NCI-H1694 (cell line): Measurements from ENCODE around the gene CEBPB.

Source experiments
- DNase-seq: peaks from one replicate; lab custom pipeline; 2025; lab: John Stamatoyannopoulos, UW

The CEBPB gene

DNA sequence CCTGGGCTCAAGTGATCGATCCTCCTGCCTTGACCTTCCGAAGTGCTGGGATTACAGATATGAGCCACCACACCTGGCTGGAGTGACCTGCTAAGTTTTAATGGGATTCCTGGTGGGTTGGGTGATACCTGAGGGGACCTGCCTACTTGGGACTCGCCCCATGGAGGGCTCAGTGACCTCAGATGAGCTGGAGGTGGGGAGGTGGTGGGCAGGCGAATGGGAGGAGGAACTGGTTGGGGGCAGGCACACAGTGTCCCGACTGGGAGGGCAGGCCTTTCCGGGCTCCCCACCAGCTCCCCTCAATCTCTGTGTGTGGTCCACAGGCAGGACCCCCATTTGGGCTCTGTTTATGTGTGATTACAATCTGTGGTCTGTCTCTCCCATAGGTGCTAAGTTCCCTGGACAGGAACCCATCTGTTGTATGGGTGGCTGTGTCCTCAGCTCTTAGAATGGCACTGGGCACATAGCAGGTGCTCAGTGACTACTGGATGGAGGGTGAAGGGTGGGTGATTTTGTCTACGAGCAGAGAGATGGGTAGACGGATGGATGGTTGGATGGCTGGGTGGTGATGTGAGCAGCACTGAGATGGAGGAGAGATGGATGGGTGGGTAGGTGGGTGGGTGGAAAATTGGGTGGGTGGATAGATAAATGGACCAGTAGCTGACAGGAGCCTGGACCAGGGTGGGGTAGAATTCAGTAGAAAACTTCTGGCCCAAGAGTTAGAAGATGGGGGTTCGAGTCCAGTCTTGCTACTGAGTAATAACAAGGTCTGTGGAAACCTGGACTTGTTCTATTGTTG lies 23.8 kb downstream of the CEBPB start:
- no peak for DNase-seq

DNA sequence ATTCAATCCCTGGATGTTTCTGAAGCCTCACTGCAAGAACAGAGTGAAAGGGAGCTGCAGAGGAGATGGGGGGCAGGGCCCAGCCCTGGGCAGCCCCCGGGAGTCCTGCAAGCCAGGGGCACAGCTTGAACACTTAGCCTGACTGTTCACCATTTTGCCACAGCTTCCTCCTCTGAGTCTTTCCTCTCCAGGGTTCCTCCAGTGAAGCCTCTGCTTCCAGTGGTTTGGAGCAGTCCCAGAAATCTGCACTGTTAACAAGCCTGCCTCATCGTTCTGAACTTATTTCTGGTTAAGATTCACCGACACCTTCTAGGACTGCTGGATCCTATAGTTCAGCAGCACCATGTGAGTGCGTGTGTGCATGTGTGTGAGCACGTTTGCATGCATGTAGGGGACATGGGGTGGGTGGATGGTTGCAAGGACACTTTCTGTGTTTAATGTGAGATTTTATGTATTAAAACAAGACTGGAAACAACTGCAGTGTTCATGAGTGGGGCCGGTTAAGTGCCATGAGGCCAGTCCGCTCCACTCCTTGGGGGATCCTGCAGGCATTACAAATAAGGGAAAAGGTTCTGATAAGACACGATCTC lies 24.6 kb downstream of the CEBPB start:
- DNase-seq, result no peak

DNA sequence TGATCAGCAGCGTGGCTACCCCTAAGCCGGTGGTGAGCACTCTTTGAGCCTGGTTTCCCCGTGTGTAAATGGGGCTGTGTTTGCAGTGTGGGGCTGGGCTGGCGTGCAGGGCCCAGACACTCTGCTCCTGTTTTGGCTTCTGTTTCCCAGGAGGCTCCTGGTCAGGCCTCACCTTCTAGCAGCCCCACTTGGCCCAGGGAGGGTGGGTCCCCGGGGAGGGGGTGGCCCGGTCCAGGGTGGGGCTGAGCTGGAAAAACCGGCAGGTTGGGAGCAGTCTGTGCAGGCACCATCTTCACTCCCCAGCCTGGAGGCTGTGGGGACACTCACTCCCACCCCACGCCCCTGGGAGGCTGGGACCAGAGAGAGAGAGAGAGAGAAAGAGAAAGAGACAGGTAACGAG lies 25.3 kb downstream of the CEBPB start:
- no peak for DNase-seq

DNA sequence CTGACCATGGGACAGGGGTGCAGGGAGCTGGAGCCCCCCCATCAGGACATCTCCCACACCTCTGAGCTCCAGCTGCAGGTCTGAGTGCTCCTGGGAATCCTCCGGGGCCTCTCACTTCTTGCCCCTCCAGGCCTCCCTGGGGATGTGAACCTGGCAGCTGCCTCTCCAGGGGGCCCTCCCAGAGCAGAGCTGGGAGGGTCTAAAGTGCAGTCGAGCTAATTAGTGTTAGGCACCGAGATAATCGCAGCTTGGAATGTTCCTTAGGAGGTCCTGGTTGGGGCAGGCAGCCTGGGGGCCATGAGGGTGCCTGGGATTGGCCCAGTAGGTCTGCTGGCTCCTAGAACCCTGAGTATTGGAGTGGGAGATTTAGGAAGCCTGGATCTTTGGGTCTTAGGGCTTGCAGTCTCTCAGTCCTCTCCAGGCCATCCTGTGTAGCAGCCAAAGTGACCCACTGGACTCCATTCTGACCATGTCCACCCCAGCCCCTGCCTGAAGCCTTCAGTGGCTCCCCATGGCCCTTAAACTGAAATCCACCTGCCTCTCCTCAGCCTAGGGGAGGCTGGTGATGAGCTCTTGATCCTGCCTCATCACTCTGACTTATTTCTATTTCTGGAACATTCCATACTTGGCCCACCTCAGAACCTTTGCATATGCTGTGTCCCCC lies 26.0 kb downstream of the CEBPB start:
- no peak for DNase-seq

DNA sequence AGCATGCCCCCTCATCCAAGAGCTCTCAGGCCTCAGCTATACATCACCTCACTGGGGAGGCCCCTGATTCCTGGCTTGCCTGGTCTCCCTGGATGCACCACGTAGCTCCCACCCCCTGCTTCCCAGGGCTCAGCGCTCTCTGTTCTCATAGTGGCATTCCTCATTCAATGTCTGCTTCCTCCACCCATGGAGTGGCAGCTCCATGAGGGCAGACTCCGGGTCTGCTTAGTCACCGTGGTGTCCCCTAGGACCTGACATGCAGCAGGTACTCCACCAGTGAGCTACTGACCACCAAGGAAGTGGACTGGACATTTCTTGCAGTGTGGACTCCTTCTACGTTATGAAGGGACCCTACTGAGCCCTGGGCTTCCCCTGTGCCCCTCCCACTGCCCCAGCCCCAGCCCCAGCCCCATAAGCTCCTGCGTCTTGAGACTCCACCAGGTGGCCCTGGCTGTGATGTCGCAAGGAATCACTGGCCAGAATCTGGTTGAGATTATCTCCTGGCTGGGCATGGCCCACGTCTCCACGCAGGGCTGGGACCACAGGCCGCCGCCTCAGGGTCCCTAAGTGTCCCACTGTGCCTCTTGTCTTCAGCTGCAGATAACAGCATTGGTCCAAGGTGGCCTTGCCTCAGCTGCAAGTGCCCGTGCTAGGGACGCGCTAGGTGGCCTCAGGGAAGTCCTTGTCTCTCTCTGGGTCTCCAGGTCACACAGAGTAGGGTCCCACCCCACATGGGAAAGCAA lies 26.7 kb downstream of the CEBPB start:
- DNase-seq, result no peak

DNA sequence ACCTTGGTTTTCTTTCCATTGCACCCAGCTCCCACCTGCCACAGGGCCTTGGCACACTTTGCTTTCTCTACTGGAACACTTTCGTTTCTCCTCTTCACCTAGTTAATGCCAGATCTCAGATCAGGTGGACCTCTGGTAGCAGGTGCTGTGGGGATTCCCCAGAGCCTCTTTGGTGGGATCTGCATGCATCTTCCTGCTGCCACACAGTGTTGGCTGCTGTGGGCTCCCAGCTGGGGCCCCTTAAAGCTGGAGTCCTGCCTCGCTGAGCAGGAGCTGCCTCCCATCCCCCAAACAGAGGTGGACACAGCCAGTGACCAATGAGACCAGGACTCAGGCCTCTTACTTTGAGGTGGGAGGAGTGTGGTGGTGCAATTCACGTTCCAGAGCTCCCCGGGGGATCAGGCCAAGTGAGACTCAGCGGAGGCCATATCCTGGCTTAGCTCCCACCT lies 28.4 kb downstream of the CEBPB start:
- no peak for DNase-seq

DNA sequence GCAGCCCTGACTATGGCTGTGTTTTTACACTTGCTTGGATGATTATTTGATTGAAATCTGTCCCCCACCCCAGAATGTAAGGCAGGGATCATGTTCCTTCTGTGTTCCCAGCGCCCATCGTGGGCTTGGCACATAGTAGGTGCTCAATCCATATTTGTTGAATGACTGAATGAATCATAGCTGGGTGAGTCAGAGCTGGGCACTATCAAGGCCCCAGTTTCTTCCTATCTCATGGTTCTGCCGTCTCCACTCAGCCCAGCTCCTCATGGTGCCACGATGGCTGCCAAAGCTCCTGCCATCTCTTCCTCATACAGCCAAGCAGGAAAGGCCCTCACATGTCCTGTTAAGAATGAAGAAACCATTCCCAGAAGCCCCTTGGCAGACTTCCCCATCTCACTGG lies 29.0 kb downstream of the CEBPB start:
- DNase-seq, result no peak

DNA sequence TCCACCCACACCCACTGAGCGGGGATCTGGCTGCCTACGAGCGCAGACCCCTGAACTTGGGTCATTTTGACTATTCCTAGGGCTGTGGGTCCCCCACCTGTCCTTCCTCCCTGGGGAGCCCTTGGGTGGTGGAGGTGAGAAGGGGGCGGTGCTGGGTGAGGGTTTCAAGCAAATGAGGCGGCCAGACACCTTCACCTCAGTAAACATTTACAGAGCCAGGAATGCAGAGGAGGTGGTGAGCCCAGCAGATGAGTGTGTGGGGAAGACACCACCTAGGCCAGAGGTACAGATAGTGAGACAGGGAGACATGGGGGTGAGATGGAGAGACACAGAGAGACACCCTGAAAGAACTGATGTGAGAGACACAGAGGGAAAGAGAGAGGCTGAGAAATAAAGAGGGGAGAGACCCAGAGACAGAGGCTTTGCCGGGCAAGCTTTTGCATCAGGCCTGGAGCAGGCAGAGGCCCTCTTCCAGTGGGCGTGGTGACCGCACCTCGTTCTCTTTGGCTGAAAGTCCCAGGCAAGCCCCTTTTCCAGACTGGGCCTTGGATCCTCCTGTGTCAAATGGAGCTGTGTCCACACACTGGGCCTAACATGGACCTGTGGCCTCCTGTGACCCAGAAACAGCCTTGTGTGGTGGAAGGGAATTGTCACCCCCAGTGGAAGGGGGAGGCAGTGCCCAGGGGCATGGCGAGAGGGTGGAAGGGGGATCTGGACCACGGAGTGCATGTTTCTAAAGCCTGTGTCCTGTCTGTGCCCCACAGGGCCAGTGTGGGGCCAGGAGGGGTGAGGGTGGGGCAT lies 29.7 kb downstream of the CEBPB start:
- no peak for DNase-seq

DNA sequence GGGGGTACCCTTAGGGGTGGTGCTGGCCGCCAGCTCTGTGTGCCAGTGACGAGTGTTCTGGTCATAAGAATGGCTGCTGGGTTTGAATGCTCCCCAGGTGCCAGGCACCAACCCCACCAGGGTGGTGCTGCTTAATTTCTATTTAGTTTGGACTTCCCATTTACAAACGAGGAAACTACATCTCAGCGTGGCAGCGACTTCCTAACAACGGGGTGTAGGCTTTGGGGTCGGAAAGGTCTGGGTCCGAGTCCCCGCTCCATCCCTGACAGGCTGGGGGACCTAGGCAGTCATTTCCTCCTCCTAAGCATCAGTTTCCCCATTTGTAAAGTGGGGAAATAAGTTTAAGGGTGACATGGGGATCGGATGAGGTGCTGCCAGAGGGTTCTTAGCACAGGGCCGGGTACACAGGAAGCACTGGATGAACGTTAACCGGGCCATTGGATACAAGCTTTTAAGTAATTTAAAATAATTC lies 30.3 kb downstream of the CEBPB start:
- DNase-seq, result no peak

DNA sequence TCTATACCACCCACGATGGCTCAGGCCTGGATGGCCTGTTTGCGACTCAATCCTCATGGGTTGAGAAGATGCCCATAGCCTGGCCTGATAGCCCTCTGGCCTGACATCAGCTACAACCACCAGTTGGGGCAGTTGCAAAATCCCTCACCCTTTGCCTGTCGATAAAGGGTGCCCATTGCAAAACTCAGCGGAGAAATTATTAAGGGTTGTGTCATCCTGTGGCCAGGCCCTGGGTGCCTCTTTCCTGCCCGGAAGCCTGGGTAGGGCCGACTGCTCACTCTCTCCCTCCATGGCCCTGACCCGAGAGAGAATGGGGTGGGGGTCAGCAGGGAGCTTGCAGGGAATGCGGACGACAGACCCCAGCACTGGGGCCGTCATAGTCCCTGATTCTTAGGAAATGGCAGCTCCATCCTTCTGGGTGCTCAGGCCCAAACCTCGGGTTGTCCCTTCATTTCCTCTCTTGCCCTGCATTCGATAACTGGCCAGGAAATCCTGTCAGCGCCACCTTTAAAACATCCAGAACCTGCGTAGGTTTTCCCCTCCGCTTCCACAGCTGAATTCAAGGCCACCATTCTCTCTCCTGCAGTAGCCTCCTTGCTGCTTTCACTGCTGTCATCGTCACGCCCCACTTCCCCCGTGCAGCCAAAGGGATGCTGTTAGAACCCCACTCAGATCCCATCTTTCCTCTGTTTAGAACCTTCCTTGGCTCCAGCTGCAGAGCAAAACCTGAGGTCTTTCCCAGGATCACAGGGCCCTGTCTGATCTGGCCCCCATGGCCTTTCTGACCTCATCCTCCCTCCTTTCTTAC lies 31.1 kb downstream of the CEBPB start:
- DNase-seq, result no peak

DNA sequence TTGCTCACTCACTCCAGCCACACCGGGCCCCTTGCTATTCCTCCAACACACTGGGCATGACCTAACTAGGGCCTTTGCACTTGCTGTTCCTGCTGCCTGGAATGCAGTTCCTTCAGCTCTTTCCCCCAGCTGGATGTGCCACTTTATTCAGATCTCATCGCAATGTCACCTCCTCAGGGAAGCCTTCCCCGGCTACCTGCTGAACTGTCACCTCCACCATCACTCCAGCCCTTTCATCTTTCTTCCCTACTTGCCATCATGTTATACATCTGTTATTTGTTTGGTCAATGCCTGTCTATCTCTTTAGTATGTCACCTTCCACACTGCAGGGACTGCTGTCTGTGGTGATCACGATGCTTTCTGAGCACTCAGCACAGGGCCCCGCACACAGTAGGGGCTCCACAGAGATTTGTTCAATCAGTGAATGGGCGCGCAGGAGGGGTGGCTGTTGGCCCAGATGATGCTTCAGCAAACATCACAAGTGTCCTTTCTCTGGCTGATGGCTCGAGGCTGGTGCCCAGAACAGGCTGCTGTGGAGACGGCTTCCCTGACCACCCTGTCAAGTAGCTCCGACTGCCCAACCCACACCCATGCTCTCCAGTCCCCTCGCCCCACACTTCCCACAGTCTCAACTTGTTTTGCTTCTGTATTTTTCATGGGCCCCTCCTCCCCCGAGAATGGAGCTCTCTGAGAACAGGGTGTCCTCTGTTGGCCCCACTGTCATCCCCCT lies 31.8 kb downstream of the CEBPB start:
- DNase-seq, result no peak

DNA sequence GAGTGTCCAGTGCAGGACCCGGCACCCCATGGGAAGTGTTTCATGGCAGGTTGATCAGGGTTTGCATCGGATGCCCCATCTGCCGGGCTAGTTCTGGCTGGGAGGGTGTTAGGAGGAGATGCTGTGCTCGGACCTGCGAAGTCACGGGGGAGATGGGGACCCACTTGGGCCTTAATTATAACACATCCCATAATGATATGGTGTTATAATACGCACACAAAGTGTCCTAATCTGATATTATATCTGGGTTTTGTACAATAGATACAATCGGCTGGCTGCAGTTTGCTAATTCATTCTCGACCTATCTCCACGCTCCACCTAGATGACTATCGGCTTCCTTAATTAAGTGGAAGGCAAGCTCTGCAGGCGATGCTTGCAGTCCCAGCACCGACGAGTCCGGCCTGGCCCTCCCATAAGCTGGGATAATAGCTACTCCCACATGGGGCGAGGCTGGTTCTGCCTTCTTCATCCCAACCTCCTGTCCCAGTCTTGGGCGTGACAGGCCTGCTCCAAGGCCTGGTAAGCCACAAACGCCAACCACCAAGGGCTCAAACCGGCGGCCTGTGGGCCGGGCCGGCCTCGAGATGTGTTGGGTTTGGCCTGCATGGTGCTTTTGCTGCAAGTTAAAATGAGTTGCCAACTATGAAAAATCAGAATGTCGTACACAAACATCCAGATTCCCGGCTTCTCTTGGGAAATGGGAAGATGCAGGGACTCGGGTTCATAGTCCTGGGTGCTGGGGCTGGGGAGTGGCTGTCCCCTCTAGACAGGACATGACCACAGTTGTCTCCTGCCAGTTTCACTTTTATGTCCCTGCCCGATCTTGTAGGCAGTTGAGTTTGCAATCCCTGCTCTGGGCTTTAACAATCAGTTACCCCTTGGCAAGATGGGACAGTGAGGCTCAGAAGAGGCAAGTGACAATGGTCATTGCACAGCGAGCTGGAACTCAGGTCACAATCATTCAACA lies 32.7 kb downstream of the CEBPB start:
- DNase-seq, result no peak

DNA sequence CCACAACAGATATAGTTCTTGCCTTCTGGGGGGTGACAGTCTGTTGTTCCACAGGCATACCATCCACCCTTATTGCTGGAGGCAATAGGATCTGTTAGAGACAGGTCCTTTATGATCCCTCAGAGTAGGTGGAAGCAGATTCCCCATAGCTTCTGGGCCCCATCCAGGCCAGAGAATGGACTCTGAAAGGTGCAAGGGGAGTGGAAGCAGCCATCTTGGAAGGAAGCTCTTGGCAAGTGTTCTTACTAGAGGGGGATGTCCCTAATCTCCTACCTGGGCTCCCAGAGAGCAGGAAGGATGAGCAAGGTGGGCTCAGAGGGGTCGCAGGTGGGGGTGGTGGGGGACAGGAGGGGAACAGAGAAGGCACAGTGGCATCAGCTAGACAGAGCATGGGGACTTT lies 33.4 kb downstream of the CEBPB start:
- no peak for DNase-seq

DNA sequence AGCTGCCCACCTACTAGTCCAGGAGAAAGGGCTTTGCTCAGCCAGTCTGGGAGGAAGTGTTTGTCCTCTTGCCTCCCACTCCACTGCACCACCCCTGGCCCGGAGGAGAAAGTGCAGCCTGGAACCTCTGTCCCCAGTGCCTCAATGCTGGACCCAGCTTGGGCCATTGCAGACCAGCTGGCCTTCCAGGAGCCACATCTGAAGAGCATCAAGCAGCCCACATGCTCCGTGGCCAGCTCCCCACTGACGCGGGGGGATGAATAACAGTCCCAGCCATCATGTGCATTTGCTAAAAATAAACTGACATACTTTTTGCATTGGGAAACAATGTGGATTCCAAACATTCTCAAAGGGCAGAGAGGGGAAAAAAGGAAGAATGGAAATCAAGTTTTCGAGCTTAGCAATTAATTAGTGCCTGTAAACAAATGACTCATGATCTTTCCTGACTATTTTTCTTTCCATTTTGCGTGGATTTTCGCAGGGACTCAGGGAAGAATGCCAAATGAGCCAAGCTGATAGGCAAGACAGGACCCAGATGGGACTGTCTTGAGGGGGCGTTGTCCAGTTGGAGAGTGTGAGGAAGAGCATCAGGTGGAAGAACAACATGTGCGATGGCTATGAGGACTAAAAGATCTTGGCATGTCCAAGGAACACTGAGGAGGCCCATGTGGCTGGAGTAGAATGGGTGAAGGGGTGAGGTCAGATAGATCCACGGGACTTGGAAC lies 34.1 kb downstream of the CEBPB start:
- DNase-seq, result no peak

DNA sequence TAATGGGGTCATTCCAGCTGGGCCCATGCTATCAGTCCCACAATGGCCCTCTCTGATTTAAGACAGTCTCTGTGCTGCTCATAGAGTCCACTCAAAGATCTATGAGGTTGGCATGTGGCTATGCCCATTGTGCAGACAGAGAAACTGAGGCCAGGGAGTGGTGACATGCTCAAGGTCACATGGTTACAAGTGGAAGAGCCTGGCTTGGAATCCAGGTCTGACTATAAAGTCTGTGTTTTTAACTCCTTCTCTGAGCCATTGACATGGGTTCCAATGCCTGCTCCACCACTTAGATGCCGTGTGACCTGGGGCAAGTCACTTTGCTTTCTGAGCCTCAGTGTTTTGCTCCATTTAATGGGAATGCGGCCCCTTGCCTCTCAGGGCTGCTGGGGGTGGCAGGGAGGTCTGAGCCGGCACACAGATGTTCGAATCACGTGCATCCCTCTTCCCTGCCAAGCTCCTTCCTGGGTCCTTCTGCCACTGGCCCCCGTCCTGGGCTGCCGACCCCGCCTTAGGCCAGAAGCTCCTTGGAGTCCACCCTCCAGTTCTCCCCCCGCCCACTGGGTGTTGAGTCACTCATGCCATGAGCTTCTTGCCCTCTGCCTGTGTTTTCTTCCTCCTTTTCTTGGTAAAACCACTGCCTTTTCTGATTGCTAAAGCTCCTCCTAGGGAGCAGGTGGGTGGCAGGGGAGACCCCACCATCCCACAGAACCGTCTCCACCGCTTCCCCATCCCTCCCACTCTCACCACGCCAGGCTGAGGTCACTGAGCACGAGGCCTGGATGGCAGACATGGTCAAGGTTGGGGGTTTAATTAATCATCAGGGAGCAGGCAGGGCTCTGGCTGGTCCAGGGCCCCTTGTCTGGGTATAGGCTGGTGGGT lies 35.7 kb downstream of the CEBPB start:
- DNase-seq, result no peak

DNA sequence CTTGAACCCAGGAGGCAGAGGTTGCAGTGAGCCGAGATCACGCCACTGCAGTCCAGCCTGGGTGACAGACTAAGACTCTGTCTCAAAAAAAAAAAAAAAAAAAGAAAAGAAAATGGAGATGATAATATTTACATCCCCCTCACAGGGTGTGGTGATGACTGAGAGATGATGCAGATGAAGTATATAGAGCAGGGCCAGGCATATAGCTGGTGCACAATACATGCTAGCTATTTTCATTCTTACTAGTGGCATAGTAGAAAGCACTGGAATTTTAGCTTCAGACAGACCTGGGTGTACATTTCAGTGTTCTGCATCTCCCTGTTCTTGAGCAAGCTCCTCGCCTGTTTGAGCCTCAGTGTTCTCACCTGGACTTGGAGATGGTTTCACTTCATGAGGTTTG lies 36.9 kb downstream of the CEBPB start:
- DNase-seq, result no peak

DNA sequence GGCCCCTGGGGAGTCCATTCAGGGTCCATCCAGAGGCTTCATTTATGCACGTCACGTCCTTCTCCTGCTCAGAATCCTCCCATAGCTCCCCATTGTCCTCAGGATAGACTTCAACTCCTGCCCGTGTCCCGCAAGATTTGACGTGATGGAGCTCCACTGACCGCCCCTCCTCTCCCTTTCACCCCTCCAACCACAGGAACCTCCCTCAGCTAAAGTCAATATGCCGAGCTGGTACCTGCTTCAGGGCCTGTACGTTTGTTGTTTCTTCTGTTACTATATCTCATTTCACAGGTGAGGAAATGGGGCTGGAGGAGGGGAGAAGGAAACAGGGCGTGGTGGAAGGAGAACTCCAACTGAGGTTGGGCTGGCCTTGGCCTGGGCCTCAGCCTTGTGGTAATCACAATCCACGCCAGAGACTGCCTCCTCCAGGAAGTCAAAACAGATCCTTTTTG lies 38.6 kb downstream of the CEBPB start:
- no peak for DNase-seq
